ENCODE data around the gene ARHGAP6. TPM values are rescaled to one million over a fixed set of nuclear protein-coding genes. Genes with fewer than 3 reads are reported as not detected.

Gene ARHGAP6, protein sequence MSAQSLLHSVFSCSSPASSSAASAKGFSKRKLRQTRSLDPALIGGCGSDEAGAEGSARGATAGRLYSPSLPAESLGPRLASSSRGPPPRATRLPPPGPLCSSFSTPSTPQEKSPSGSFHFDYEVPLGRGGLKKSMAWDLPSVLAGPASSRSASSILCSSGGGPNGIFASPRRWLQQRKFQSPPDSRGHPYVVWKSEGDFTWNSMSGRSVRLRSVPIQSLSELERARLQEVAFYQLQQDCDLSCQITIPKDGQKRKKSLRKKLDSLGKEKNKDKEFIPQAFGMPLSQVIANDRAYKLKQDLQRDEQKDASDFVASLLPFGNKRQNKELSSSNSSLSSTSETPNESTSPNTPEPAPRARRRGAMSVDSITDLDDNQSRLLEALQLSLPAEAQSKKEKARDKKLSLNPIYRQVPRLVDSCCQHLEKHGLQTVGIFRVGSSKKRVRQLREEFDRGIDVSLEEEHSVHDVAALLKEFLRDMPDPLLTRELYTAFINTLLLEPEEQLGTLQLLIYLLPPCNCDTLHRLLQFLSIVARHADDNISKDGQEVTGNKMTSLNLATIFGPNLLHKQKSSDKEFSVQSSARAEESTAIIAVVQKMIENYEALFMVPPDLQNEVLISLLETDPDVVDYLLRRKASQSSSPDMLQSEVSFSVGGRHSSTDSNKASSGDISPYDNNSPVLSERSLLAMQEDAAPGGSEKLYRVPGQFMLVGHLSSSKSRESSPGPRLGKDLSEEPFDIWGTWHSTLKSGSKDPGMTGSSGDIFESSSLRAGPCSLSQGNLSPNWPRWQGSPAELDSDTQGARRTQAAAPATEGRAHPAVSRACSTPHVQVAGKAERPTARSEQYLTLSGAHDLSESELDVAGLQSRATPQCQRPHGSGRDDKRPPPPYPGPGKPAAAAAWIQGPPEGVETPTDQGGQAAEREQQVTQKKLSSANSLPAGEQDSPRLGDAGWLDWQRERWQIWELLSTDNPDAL (N-terminal part only)
- 0.11 and 4.7 TPM in 2 replicates for total RNA-seq

DNA sequence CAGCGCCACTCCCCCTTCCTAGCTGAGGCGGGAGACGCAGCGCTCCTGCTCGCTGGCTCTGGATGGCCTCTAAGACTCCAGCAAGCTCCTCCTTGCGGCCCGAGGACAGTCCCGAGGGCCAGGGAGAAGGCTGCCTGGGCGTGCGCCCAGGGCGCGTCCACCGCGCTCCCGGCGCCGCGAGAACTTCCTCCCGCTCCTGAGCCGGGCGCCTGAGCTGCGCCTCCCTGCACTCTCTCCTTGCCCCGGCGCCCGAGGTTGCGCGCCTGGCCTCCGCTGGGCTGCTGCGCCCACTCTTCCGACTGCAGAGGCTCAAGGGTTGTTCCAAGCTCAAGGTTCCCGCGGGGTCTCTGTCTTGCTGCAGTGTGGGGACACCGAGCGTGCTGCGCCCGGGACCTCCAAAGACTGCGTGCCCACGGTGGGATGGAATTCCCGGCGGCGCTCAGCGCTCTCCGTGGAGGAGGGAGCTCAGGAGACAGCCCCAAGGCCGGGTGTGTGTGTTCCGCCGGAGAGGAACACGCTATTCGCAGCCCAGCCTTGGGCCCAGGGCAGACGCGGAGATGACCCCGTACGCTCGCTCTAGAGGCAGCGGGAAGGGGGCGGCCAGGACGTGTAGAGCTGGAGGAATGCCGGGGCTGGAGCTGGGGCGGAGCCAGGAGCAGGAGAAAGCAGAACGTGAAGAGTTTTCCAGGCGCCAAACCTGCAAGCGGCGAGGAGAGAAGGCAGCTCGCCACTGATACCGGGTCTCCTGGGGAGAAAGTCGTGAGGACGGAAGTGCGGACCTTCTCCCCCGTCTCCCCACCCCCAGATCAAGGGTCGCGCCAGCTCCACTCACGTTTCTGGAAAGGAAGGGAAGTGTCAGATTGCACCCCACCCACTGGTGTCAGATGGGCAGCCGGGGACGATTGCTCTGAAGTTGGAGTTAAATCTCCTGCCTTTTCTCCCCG, at the start of gene ARHGAP6:
Gene ARHGAP6, minus strand, starts transcription at position 753 of the 944 bp plus-strand sequence. CDS start 1,092 bp downstream, outside the sequence.

GRCh38 chrX:11293113-11293512, 372.6 kb downstream of the ARHGAP6 start, which contains the start of gene AMELX:
TSS of gene AMELX (plus strand) at chrX:11293413. CDS start at chrX:11294789, 1,376 bp downstream.

DNA sequence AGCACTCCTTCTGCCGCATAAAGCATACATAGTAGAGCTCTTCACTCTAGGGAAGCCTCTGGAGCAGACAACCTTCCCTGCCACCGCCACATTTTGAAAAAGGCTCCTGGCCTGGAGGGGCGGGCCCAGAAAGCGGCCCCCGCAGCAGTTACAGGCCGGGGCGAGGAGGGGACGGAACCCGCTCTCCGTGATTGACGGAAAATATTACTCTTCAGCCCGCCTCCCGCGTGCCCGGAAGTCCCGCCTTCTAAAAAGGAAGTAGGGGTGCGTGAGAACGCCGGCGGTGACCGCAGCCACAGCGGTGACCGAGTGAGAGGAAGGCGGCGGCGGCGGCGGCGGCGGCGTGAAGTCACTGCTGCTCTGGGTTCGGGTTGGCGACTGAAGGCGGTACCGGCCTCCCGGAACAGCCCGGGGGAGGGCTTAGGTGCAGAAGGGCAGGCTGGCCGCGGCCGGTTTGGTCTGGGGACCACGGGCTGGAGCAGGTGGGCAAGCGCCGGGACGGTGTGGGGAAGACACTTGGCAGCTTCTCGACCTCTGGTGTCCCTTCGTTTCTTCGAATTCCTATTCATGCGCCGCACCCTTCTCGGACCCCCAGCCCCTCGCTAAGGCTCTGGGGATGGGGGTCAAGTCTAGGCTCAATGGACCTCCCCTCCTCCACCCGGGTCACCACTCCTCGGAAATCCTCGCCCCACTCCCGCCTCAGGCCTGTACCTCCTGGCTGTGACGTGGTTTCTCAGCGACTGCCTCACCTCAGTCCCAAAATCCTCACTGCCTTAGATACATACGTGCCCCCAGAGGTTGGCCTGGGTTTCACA, 554.5 kb downstream of the ARHGAP6 start, which contains the start of gene HCCS:
Gene HCCS, plus strand, starts transcription at position 296 of the 815 bp plus-strand sequence. CDS start 729 bp downstream, outside the sequence.

Small RNAs within 50 kb of the gene (small RNA-seq; reads per million reads assigned to genes)
- gene MIR548AX (not detected), gene RF00019 (not detected), gene RF02271 (not detected)

Other genes with a start within 250 kb of the ARHGAP6 start
- gene MSL3, start 92.3 kb upstream of the ARHGAP6 start, total RNA-seq = 28.1 and 36.5 TPM in 2 replicates